ENCODE measurements around the gene MAML3.
A peak's percentile ranks its signal among the peaks of the same experiment; 100 is the strongest.

MAML3 gene

DNA sequence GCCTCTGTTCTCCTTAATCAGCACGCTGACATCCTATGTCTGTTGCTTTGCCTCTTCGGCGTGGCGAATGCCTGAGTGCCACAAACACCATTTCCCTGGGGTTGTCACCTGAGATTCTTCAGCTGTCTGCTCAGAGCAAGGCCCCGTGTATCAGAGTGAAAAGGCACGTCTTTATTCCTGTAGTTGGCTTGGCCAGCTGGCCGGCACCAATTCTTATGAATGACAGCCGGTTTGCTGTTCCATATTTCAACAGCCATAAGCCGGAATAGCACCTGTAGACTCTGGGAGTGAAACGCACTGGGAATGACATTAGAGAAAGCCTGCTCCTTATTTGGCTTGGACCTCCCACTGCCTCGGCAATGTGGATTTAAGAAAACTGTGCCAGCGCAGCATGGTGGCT lies 399.0 kb downstream of the MAML3 start:
- no peak for DNase-seq (ENCODE audit: low read depth)

GRCh38 chr4:139753686-139754085 lies 400.3 kb downstream of the MAML3 start:
- no peak for DNase-seq (ENCODE audit: low read depth)

DNA sequence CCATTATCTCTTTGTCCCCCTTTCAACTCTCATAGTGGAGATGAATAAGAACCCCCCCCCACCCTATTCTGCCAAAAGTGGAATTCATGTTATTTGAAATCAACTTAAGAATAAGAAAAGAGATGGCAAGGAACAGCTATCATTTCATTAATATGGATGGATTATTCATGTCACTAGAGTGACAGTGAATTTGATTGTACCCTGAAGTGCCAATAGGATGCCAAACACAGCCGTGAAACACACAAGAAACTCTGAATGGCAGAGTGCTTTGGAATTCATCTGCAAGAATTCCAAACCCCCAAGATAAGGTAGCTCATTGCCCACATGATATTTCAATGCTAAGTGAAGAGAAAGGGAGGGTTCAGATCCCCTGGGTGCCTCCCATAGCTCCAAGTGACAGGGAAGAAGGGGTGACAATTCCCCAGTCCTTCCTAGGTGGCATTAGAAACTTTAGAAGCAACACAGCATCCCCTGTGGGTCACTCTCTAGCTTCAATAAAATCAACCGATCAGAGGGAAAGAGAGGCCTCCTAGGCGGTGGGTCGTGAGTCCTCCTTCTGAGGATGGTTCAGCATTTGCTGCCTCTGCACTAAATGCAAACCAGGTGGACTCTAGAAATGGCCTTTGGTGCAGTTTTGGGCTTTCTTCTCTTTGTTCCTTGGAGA lies 404.0 kb downstream of the MAML3 start:
- DNase-seq (ENCODE audit: low read depth), result no peak

DNA sequence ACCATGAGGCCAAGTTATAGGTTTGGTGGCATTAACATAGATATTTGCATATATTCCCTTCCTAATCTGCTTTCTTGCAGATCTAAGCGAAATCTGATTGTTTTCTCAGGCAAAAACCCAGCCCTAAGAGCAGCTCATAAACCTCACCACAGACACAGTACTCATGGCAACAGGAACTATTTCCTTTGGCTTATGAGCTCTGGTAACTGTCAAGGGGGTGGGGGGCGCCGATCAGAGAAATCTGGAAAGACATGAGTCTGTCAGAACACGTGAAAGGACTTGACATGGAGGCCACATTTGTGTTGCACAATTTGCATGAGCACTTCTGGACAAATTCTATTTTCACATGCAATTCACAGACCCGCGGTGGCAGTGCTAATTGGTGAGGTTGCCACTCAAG lies 404.6 kb downstream of the MAML3 start:
- no peak for DNase-seq (ENCODE audit: low read depth)

- no peak for DNase-seq (ENCODE audit: low read depth)
These were observed 407.4 kb downstream of the MAML3 start for GRCh38 chr4:139746431-139747171.

- DNase-seq (ENCODE audit: low read depth), result no peak
These were observed 408.8 kb downstream of the MAML3 start for GRCh38 chr4:139745111-139745639.

DNA sequence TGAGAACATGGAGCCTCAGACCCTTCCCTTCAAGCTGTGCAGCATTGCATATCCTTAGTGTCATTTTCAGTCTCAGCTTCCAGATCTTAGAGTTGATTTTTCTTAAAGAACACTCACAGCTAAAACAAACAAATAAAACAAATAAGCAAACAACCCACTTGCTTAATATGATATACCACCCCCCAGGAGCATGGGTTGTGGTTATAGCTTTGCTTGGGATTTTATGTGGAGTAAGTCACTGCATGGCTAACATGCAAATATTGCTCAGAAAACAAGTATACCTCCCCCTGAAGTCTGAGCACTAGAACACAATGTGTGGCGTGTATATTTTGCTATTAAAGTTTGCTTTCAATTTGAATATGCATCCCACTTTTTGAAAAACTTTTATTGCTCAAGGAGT lies 409.8 kb downstream of the MAML3 start:
- DNase-seq (ENCODE audit: low read depth), result no peak

- DNase-seq (ENCODE audit: low read depth), result no peak
These were observed 411.0 kb downstream of the MAML3 start for GRCh38 chr4:139743027-139743426.

DNA sequence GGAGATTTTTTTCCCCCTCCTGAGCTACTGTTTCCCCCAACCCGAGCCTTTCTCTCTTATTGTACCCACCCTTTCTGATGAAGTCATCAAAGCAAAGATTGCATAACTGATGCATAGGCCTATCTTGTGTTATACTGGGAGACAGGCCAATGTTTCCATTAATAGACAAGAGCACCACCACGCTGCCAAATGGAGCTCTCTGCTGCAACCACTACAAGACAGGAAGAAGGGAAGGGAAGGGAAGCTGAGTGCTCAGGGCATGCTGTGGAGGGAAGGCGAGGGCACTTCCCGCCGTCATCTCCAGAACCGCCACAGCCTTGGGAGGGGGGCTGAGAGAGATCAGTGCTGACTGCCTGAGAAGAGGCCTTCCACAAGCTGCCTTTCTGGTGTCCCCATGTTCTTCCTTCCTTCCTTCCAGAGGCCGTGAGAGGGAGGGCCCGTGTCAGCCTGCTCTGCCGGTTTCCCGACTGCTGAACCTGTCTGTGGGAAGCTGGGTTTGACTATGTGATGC lies 413.4 kb downstream of the MAML3 start:
- DNase-seq (ENCODE audit: low read depth), result peak; percentile 92

GRCh38 chr4:139740121-139740520 lies 413.9 kb downstream of the MAML3 start:
- DNase-seq (ENCODE audit: low read depth), result no peak

- DNase-seq (ENCODE audit: low read depth), result no peak
These were observed 415.0 kb downstream of the MAML3 start for GRCh38 chr4:139738846-139739613.

DNA sequence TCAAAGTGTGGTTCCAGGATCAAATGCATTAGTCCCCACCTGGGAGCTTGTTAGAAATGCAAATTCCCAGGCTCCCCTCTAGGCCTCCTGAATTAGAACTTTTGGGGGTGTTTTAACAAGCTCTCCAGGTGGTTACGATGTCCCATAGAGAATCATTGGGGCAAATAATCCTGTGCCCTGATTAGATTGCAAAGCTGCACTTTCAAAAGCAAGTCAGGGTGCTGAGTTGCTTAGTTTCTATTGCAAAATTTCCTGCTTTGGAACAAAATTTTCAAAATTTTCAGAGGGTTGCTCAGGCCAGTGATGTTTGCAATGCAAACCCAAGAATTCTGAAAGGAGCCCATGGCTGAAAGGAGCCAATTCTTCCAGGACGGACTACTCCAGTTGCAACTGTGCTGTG lies 417.3 kb downstream of the MAML3 start:
- no peak for DNase-seq (ENCODE audit: low read depth)

GRCh38 chr4:139736274-139736660 lies 417.7 kb downstream of the MAML3 start:
- DNase-seq (ENCODE audit: low read depth), result no peak

- no peak for DNase-seq (ENCODE audit: low read depth)
These were observed 418.4 kb downstream of the MAML3 start for GRCh38 chr4:139735381-139736273.

DNA sequence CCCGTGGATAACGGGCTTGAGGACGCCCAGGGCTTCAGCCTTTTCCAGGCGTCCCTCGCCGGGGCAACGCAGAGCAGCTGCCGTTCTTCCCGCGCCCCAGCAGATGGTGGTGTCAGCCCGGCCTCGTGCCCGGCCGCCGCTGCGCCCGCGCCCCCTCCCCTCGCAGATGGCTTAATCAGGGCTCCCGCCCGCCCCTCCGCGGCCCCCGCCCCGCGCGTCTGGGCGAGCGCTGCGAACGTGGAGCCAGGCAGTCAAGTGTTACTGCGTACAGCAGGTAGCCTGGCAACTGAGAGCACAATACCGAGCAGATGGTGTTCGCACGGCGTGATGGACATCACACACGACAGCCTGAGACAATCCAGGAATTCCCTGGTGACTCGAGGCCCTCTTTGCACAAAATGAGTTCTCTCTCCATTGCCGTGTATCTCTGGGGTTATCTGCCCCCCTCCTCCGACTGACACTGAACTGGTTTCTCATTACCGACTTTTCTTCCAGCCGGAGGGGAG lies 419.1 kb downstream of the MAML3 start:
- DNase-seq (ENCODE audit: low read depth), result peak; percentile 47

GRCh38 chr4:139734201-139734874 lies 419.6 kb downstream of the MAML3 start:
- peak; percentile 32 for DNase-seq (ENCODE audit: low read depth)

GRCh38 chr4:139732991-139733570 lies 420.9 kb downstream of the MAML3 start:
- DNase-seq (ENCODE audit: low read depth), result no peak

GRCh38 chr4:139728840-139729239 lies 425.1 kb downstream of the MAML3 start:
- DNase-seq (ENCODE audit: low read depth), result no peak

DNA sequence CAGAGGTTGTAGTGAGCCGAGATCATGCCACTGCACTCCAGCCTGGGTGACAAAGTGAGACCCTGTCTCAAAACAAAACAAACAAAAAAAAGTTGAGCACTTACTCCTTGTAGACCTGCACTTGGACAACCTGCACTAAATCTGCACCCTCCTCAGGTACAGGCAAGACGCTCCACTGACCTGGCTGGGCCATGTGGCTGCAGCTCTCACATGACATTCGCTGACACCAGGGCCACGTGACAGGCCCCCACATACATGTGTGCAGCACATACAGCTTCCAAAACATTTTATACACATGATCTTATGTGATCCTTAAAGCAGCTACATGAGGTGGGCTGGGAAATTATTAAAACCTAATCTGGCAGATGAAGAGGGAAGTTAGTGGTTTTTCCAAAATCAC lies 425.8 kb downstream of the MAML3 start:
- no peak for DNase-seq (ENCODE audit: low read depth)

DNA sequence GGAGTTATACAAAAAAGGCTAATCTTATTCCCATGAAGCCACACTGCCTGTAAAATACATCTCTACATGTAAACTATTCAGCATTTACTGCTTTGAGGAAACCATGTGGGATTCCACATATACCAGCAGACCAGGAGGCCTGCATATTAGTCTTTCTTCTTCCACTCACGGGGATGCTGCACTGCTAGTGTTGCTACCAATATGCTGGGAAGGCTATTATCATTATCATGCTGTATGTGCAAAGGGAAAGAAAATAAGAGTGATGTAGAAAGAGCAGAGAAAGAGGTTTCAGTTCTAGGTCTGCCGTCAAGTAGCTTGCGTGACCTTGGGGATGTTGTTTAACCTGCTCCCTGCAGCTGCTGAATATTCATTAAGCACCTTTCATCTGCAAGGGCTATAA lies 427.4 kb downstream of the MAML3 start:
- DNase-seq (ENCODE audit: low read depth), result no peak

Data from fibroblast of the conjunctiva (primary cell).